ENCODE measurements around the gene BMPER.

DNA sequence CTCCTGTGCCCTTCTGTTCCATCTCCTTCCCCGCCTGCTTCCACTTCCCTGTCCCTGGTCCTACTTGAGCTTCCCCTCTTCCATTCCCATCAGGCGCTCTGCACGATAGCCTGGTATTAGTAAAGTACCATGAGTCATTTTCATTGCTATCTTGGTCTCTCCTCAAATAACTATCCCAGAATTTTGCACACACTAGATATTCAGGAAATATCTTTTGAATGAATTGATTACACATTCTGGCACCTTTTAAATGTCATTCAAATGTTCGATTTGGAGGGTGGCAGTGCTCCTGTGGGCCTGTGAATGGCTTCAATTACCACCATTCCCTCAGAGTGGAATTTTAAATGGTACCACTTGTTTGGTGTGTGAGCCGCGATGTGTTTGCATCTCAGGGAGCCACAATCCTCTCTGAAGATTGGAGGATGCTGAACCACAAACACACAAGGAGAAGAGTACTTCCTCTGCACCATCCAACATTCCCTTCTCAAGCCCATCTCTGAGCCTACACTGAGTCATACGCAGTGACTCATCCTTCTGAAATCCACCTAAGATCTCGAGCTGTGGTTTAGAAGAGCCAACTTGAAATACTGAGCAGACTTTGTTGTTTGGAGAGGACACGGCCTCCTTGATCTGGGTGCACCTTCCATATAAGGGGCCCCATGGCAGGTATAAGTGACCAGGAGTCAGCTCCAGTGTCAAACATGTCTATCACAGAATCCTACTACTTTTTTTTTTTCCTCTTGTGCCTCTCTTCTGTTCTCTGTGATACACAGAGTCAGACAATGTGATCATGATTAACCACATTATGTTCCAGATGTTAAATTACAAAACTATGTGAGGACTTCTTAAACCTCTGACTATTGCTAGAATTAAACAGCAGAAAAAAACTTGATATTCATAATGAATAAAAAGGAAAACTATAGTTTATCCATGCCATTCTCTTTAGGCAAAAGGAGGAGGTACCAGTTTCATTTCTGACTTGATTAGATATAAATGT lies 81.9 kb downstream of the BMPER start:
- TF ChIP-seq, protein P1, sequence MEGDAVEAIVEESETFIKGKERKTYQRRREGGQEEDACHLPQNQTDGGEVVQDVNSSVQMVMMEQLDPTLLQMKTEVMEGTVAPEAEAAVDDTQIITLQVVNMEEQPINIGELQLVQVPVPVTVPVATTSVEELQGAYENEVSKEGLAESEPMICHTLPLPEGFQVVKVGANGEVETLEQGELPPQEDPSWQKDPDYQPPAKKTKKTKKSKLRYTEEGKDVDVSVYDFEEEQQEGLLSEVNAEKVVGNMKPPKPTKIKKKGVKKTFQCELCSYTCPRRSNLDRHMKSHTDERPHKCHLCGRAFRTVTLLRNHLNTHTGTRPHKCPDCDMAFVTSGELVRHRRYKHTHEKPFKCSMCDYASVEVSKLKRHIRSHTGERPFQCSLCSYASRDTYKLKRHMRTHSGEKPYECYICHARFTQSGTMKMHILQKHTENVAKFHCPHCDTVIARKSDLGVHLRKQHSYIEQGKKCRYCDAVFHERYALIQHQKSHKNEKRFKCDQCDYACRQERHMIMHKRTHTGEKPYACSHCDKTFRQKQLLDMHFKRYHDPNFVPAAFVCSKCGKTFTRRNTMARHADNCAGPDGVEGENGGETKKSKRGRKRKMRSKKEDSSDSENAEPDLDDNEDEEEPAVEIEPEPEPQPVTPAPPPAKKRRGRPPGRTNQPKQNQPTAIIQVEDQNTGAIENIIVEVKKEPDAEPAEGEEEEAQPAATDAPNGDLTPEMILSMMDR (IDR thresholded peaks at IDR 0.05) = no peak
- no peak for TF ChIP-seq POLR2A (IDR thresholded peaks at IDR 0.05)

Measured in lower leg skin (tissue), 3 donors.